ENCODE data around the gene ZNF583.

ZNF583 gene

GRCh38 chr19:56476093-56476492, 72.0 kb downstream of the ZNF583 start:
- DNase-seq = no peak

Data from NCI-H1105 (cell line).